ENCODE measurements around the gene ANO9. TPM values are rescaled to one million over a fixed set of nuclear protein-coding genes. Genes with fewer than 3 reads are reported as not detected.

Gene ANO9
- total RNA-seq, 1 experiment from 2014 or later, result not detected

DNA sequence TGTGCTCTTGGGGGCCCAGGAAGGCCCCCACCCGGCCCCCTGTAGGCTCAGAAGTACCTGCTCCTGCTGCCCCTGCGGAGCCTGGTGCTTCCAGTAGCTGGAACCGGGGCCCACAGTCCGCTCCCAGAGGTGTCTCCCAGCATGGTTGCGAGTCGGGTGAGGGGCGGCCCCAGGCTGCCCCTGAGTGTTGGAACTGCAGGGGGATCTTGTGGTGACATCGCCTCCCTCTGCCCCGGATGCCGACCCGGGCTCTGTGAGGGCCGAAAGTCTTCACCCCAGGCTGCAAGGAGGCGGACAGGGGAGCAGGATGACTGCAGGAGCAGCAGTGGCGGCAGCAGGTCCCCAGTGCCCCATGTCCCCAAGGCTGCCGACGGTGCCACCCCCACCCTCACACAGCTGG is 57.3 kb downstream of the ANO9 start:
- Histone ChIP-seq H3K27me3 (replicated peaks; ENCODE audit: insufficient read depth, low read depth, low read length, poor library complexity) (no peaks in the 10 kb centered on the region), H3K36me3 (ENCODE audit: insufficient read depth, low read length, poor library complexity, severe bottlenecking) (no peaks in the 10 kb centered on the region), H3K4me3 (ENCODE audit: low read depth, low read length, poor library complexity, severe bottlenecking) (no peak overlapping the region), H3K27ac (ENCODE audit: low read depth, low read length, poor library complexity, severe bottlenecking) (no peak overlapping the region), H3K9me3 (ENCODE audit: low read depth, low read length, poor library complexity, severe bottlenecking) (peaks cover 6% of the 10 kb centered on the region), H3K4me1 (ENCODE audit: insufficient read depth, low read length, poor library complexity, severe bottlenecking) (no peaks in the 10 kb centered on the region)
- CTCF ChIA-PET, result no interaction called here
- intact Hi-C loops (cut with micrococcal nuclease; ENCODE audit: unreplicated experiment), result no loop called here
- BruUV-seq (replicated peaks), result no TSS peak
- no peak for DNase-seq (ENCODE audit: low spot score)
- TF ChIP-seq EZH2 (IDR thresholded peaks at IDR 0.05; ENCODE audit: borderline replicate concordance, low read depth, low read length, poor library complexity, severe bottlenecking) (no peak), CTCF (conservative IDR thresholded peaks at IDR 0.05; ENCODE audit: low read depth, low read length) (no peak)
- POLR2A ChIA-PET (ENCODE audit: low non-redundant PET), result no interaction called here

- H3K27ac ChIP-seq (ENCODE audit: low read depth, low read length, poor library complexity, severe bottlenecking), result no peak overlapping the region
- no peak overlapping the region for H3K4me3 ChIP-seq (ENCODE audit: low read depth, low read length, poor library complexity, severe bottlenecking)
- no peaks in the 10 kb centered on the region for H3K36me3 ChIP-seq (ENCODE audit: insufficient read depth, low read length, poor library complexity, severe bottlenecking)
- H3K4me1 ChIP-seq (ENCODE audit: insufficient read depth, low read length, poor library complexity, severe bottlenecking), result no peaks in the 10 kb centered on the region
- TF ChIP-seq EZH2 (IDR thresholded peaks at IDR 0.05; ENCODE audit: borderline replicate concordance, low read depth, low read length, poor library complexity, severe bottlenecking), result no peak
- no peak for TF ChIP-seq CTCF (conservative IDR thresholded peaks at IDR 0.05; ENCODE audit: low read depth, low read length)
- no TSS peak for BruUV-seq (replicated peaks)
- ChIA-PET CTCF (no interaction called here), POLR2A (ENCODE audit: low non-redundant PET) (no interaction called here)
- intact Hi-C loops (cut with micrococcal nuclease; ENCODE audit: unreplicated experiment), result no loop called here
- peaks cover 6% of the 10 kb centered on the region for H3K9me3 ChIP-seq (ENCODE audit: low read depth, low read length, poor library complexity, severe bottlenecking)
- no peaks in the 10 kb centered on the region for H3K27me3 ChIP-seq (replicated peaks; ENCODE audit: insufficient read depth, low read depth, low read length, poor library complexity)
- no peak for DNase-seq (ENCODE audit: low spot score)
These were observed 58.4 kb downstream of the ANO9 start for GRCh38 chr11:383431-383830.

- CTCF ChIA-PET, result interaction anchor here (0.7 kb wide), 1 partner anchor 131 kb away, joined by 4 read pairs; no protein-coding TSS in a partner anchor
- TF ChIP-seq EZH2 (IDR thresholded peaks at IDR 0.05; ENCODE audit: borderline replicate concordance, low read depth, low read length, poor library complexity, severe bottlenecking), result no peak
- TF ChIP-seq CTCF (conservative IDR thresholded peaks at IDR 0.05; ENCODE audit: low read depth, low read length), result no peak
- intact Hi-C loops (cut with micrococcal nuclease; ENCODE audit: unreplicated experiment), result no loop called here
- H3K4me1 ChIP-seq (ENCODE audit: insufficient read depth, low read length, poor library complexity, severe bottlenecking), result no peaks in the 10 kb centered on the region
- H3K9me3 ChIP-seq (ENCODE audit: low read depth, low read length, poor library complexity, severe bottlenecking), result peaks cover 6% of the 10 kb centered on the region
- H3K4me3 ChIP-seq (ENCODE audit: low read depth, low read length, poor library complexity, severe bottlenecking), result no peak overlapping the region
- BruUV-seq (replicated peaks), result no TSS peak
- DNase-seq (ENCODE audit: low spot score), result no peak
- no peaks in the 10 kb centered on the region for H3K36me3 ChIP-seq (ENCODE audit: insufficient read depth, low read length, poor library complexity, severe bottlenecking)
- no peak overlapping the region for H3K27ac ChIP-seq (ENCODE audit: low read depth, low read length, poor library complexity, severe bottlenecking)
- POLR2A ChIA-PET (ENCODE audit: low non-redundant PET), result no interaction called here
- H3K27me3 ChIP-seq (replicated peaks; ENCODE audit: insufficient read depth, low read depth, low read length, poor library complexity), result no peaks in the 10 kb centered on the region
These were observed 59.7 kb downstream of the ANO9 start for GRCh38 chr11:382081-382629.
